Nephron (organoid): Measurements from ENCODE around the gene RILPL1.
"Not testable (repeated sequence)": the region's sequence is repeated elsewhere in the genome, so short reads cannot be mapped to it uniquely, and the experiment has no call there.

Experiments used
- H3K27ac Mint-ChIP-seq, 3 experiments: 2 replicates each; pipeline ENCODE4 v1.8.0; 2020; ENCODE audit warnings: mixed read lengths in 3 of 3, mild to moderate bottlenecking in 2 of 3, moderate library complexity in 1 of 3
- H3K27me3 Mint-ChIP-seq: 2 replicates; pipeline ENCODE4 v1.8.0; 2021; ENCODE audit warnings: low read depth, mild to moderate bottlenecking, moderate library complexity, mixed read lengths
- H3K36me3 Mint-ChIP-seq: 2 replicates; pipeline ENCODE4 v1.8.0; 2020; ENCODE audit warnings: low read depth, mixed read lengths
- H3K4me1 Mint-ChIP-seq: 2 replicates; pipeline ENCODE4 v1.8.0; 2020; ENCODE audit warnings: mixed read lengths
- H3K4me3 Mint-ChIP-seq, 3 experiments: 2 replicates each; pipeline ENCODE4 v1.8.0; 2020; ENCODE audit warnings: mild to moderate bottlenecking in 3 of 3, mixed read lengths in 3 of 3, moderate library complexity in 2 of 3
- H3K9me3 Mint-ChIP-seq: 2 replicates; pipeline ENCODE4 v1.8.0; 2020; ENCODE audit warnings: mixed read lengths
- TF ChIP-seq, protein P1 (sequence below), 3 experiments: fragments of 200-600 bp; sonication (generic); IDR thresholded peaks; one replicate each; pipeline ENCODE4 v1.5.0; 2021; ENCODE audit warnings: antibody characterized with exemption in 3 of 3; ENCODE audit not compliant: unreplicated experiment in 3 of 3

The RILPL1 gene

DNA sequence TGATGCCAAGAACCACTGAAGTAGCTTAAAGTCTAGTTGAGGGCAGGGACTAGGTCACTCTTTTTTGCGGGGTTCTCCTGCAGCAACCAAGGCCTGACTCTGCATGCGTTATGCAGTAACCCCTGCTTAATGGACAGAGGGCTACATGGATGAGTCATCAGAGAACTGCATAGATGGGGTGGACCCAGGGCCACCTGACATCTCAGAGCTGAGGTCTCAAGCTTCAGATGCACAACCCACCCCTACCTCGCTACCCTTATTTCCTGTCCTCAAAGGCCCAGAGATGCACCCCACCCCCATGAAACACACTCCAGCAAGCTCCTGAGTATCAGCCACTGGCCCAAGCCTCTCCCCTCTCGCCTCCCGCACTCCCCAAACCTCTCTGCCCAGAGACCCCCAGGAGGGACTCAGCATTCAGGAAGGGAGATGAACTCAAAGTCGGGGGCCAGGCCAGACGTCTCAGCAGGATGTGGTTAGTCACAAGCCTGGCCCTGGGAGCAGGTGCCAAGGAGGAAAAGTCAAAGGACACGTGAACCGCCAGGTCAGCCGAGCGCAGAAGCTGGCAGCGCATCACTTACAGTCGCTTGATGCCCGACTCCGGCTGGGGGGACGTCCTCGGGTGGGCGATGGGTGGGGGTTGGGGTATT, 49.8 kb downstream of the RILPL1 start:
- TF ChIP-seq, protein P1, sequence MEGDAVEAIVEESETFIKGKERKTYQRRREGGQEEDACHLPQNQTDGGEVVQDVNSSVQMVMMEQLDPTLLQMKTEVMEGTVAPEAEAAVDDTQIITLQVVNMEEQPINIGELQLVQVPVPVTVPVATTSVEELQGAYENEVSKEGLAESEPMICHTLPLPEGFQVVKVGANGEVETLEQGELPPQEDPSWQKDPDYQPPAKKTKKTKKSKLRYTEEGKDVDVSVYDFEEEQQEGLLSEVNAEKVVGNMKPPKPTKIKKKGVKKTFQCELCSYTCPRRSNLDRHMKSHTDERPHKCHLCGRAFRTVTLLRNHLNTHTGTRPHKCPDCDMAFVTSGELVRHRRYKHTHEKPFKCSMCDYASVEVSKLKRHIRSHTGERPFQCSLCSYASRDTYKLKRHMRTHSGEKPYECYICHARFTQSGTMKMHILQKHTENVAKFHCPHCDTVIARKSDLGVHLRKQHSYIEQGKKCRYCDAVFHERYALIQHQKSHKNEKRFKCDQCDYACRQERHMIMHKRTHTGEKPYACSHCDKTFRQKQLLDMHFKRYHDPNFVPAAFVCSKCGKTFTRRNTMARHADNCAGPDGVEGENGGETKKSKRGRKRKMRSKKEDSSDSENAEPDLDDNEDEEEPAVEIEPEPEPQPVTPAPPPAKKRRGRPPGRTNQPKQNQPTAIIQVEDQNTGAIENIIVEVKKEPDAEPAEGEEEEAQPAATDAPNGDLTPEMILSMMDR (IDR thresholded peaks at IDR 0.05; ENCODE audit: unreplicated experiment in 3 of 3), result no peak
- peaks cover 61% of the 10 kb centered on the region for H3K36me3 Mint-ChIP-seq
- no peak overlapping the region for H3K27ac Mint-ChIP-seq
- no peak overlapping the region for H3K4me3 Mint-ChIP-seq
- peaks cover 6% of the 10 kb centered on the region for H3K4me1 Mint-ChIP-seq
- H3K9me3 Mint-ChIP-seq, result no peaks in the 10 kb centered on the region
- no peaks in the 10 kb centered on the region for H3K27me3 Mint-ChIP-seq

DNA sequence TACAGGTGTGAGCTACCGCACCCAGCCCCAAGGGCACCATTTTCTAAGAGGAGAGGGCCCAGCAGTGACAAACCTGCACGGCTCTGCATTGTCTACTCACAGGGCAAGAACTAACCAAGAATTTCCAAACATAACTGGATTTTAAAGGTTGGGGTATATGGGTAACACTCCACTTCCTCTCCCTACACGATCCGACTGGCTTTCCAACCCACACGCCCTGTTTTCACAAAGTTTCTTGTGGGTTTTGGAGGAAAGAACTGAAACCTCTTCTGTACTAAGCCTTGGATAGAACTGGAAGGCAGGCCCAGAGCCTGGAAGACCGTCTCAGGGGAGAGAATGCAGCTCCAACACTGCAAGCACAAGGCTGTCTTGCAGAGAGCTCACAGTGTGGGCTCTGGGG, 50.6 kb downstream of the RILPL1 start:
- Mint-ChIP-seq H3K9me3 (no peaks in the 10 kb centered on the region), H3K4me1 (no peaks in the 10 kb centered on the region), H3K36me3 (peaks cover 55% of the 10 kb centered on the region), H3K27ac (no peak overlapping the region), H3K4me3 (no peak overlapping the region), H3K27me3 (no peaks in the 10 kb centered on the region)
- TF ChIP-seq, protein P1 (IDR thresholded peaks at IDR 0.05; ENCODE audit: unreplicated experiment in 3 of 3), result no peak

DNA sequence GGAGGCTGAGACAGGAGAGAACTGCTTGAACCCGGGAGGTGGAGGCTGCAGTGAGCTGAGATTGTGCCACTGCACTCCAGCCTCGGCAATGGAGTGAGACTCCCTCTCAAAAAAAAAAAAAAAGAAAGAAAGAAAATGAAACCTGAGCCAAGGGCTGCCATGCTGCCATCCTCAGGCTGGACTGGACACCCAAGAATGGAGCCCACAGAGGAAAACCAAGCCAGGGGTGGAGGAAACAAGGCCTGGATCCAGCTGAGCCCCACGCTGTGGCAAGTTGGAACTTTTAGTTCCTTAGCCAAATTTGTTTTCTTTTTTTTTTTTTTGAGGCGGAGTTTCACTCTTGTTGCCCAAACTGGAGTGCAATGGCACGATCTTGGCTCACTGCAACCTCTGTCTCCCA, 52.3 kb downstream of the RILPL1 start:
- peaks cover 55% of the 10 kb centered on the region for H3K36me3 Mint-ChIP-seq
- H3K4me3 Mint-ChIP-seq, H3K27me3 Mint-ChIP-seq, H3K4me1 Mint-ChIP-seq, H3K27ac Mint-ChIP-seq, H3K9me3 Mint-ChIP-seq: not testable (repeated sequence)

DNA sequence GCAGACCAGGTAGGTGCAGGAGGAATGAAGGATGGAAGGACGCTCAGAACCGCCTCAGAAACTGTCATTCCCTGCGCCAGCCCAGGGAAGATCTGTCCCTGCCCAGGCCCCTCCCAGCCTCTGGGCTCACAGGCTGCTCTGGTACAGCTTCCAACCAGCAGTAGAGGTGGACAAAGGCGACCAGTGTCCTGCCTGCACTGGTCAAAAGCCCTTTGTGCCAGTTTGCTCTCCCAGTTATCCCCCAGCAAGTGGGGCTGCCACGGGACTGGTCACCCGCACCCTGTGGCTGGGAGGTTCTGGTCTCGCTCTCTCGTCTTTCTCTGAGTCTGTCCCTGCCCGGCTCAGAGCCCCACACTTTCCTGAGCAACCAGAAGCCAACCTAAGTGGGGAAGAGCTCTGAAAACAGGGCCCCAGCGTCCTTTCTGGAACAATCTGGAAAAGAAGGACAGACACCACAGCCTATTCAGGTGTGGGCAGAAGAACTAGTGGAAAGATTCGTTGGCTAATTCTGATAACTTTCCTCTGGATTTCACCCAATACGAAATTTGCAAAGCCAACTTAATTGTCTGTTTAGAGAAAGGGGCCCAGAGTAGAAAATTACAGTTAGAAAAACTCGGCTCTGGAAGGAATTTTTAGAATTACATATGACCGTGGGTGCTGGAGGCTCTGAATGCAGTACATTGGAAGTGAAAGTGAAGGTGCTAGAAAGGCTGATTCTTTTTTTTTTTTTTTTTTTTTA, 53.9 kb downstream of the RILPL1 start:
- Mint-ChIP-seq H3K27me3 (no peaks in the 10 kb centered on the region), H3K4me3 (no peak overlapping the region)

DNA sequence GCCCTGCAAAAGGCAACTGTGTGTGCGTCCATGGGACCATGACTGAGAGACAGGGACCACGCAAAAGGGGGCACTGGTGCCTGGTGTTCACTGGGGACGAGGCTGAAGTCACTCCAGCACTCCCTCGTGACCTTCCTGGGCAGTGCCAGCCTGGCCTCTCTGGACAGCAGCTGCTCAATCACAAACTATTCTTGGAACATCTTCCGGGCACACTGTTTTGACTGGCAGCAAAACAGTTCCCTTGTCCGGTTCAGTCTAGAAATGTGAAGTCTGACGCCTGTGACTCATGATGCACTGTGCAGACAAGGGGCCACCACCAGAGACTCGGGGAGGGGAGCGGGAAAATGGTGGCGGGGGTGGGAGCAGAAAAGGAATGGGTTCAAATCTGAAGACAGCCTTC, 54.8 kb downstream of the RILPL1 start:
- H3K9me3 Mint-ChIP-seq, result no peaks in the 10 kb centered on the region
- H3K27me3 Mint-ChIP-seq, result no peaks in the 10 kb centered on the region
- TF ChIP-seq, protein P1 (IDR thresholded peaks at IDR 0.05; ENCODE audit: unreplicated experiment in 3 of 3), result no peak
- no peak overlapping the region for H3K4me3 Mint-ChIP-seq
- H3K27ac Mint-ChIP-seq, result no peak overlapping the region
- peaks cover 11% of the 10 kb centered on the region for H3K4me1 Mint-ChIP-seq
- H3K36me3 Mint-ChIP-seq, result peaks cover 55% of the 10 kb centered on the region

More for the DNA sequence above, 53.9 kb downstream of the RILPL1 start:
- peaks cover 57% of the 10 kb centered on the region for H3K36me3 Mint-ChIP-seq
- H3K4me1 Mint-ChIP-seq, result peaks cover 11% of the 10 kb centered on the region
- no peaks in the 10 kb centered on the region for H3K9me3 Mint-ChIP-seq
- TF ChIP-seq, protein P1 (IDR thresholded peaks at IDR 0.05; ENCODE audit: unreplicated experiment in 3 of 3), result no peak
- H3K27ac Mint-ChIP-seq, result no peak overlapping the region

DNA sequence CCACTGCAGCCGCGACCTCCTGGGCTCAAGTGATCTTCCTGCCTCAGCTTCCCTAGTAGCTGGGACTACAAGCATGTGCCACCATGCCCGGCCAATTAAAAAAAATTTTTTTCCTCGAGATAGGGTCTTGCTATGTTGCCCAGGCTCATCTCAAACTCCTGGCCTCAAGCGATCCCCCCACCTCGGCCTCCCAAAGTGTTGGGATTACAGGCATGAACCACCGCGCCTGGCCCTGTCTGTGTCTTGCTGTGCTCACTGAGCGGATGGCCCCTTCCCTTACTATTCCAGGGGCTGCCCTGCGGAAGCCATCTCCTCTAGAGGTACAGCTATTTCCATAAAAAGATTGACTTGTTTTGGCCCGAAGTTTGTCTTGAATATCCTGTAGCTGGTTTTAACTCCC, 55.5 kb downstream of the RILPL1 start:
- no peak overlapping the region for H3K27ac Mint-ChIP-seq
- H3K9me3 Mint-ChIP-seq, result no peaks in the 10 kb centered on the region
- TF ChIP-seq, protein P1 (IDR thresholded peaks at IDR 0.05; ENCODE audit: unreplicated experiment in 3 of 3), result no peak
- peaks cover 51% of the 10 kb centered on the region for H3K36me3 Mint-ChIP-seq
- no peaks in the 10 kb centered on the region for H3K27me3 Mint-ChIP-seq
- H3K4me3 Mint-ChIP-seq, result no peak overlapping the region
- H3K4me1 Mint-ChIP-seq, result peaks cover 11% of the 10 kb centered on the region
